GM13977 (cell line): Measurements from ENCODE around the gene HDDC2.

Experiments
- DNase-seq: peaks from one replicate; pipeline ENCODE4 v3.0.0; 2012; ENCODE audit warnings: low spot score
- CTCF ChIP-seq: IDR thresholded peaks from 2 replicates; pipeline ENCODE4 v1.5.1; 2012; ENCODE audit warnings: mild to moderate bottlenecking, control low read depth; ENCODE audit not compliant: insufficient read depth; ENCODE audit errors: extremely low read depth, missing control alignments
- in situ Hi-C: fragments of 300-500 bp; cut with MboI; formaldehyde crosslinking; loops from one replicate; pipeline ENCODE4 v1.12.0; 2022; ENCODE audit warnings: low sequenced_read_pairs, low pct_unique_long_range_greater_than_20kb, mixed read lengths, inconsistent platforms; ENCODE audit not compliant: unreplicated experiment

The HDDC2 gene

GRCh38 chr6:125255201-125255600 lies 46.6 kb downstream of the HDDC2 start:
- DNase-seq: no peak
- no peak for TF ChIP-seq CTCF
- in situ Hi-C loops: no loop called here

- DNase-seq: no peak
- in situ Hi-C loops: no loop called here
- TF ChIP-seq CTCF: no peak
Observed at GRCh38 chr6:125254321-125254720, 47.4 kb downstream of the HDDC2 start.

GRCh38 chr6:125253881-125254280 lies 47.9 kb downstream of the HDDC2 start:
- no peak for DNase-seq
- in situ Hi-C loops: no loop called here
- no peak for TF ChIP-seq CTCF

- TF ChIP-seq CTCF: no peak
- in situ Hi-C loops: no loop called here
- DNase-seq: no peak
Observed at GRCh38 chr6:125252891-125253290, 48.9 kb downstream of the HDDC2 start.

GRCh38 chr6:125251516-125252220 lies 50.1 kb downstream of the HDDC2 start:
- in situ Hi-C loops: no loop called here

GRCh38 chr6:125250511-125250910 lies 51.3 kb downstream of the HDDC2 start:
- no peak for TF ChIP-seq CTCF
- in situ Hi-C loops: no loop called here
- DNase-seq: no peak

More at GRCh38 chr6:125251516-125252220, 50.1 kb downstream of the HDDC2 start:
- no peak for TF ChIP-seq CTCF
- no peak for DNase-seq
